ENCODE results near the gene ZBTB37.

DNA sequence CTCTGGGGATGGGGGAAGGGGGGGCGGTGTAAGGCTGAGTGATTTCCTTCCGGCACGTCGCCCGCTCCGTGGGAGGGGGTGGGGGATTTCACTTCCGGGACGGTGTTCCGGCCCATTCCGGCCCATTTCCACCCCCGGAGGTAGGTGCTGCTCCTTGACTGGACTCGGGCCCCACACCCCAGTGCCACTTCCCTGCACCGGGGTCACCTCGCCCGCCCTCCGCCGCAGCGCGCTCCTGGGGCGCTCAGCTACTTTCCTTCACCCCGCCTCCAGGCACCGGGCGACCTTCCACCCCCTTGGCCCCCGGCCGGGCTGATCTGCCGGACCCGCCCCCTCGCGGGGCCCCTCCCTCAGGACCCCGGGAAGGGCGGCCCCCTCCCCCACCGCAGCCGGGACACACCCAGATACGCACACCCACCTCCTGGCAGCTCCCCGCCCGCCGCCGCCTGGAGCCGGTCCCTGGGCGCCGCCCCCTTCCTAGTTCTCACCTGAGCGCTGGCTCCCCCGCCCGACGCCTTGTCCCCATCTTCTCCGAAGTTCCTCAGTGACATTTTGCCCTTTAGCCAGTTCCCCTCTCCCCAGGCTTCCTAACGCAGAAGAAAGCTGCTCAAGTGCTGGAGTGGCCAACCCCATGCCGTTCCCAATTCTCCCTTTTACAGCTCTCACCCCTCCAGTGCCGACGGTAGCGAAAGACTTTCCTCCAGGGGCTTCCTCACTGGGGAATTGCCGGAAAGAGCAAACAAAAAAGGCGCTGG is at the start of gene ZBTB37:
- TF ChIP-seq POLR2A (IDR thresholded peaks at IDR 0.05), result peak in 2 of 4 donors; percentile 26 to 36
- TF ChIP-seq, protein P1, sequence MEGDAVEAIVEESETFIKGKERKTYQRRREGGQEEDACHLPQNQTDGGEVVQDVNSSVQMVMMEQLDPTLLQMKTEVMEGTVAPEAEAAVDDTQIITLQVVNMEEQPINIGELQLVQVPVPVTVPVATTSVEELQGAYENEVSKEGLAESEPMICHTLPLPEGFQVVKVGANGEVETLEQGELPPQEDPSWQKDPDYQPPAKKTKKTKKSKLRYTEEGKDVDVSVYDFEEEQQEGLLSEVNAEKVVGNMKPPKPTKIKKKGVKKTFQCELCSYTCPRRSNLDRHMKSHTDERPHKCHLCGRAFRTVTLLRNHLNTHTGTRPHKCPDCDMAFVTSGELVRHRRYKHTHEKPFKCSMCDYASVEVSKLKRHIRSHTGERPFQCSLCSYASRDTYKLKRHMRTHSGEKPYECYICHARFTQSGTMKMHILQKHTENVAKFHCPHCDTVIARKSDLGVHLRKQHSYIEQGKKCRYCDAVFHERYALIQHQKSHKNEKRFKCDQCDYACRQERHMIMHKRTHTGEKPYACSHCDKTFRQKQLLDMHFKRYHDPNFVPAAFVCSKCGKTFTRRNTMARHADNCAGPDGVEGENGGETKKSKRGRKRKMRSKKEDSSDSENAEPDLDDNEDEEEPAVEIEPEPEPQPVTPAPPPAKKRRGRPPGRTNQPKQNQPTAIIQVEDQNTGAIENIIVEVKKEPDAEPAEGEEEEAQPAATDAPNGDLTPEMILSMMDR (IDR thresholded peaks at IDR 0.05), result no peak
- TF ChIP-seq POLR2AphosphoS5 (IDR thresholded peaks at IDR 0.05), result peak; percentile 11 to 63
- TF ChIP-seq EP300 (IDR thresholded peaks at IDR 0.05), result peak in 3 of 4 donors; percentile 15 to 44 (median 22)

All from upper lobe of left lung (tissue), 4 donors.